Immature natural killer cell (primary cell): ENCODE measurements around the gene DUSP22. TPM values are rescaled to one million over a fixed set of nuclear protein-coding genes. Genes with fewer than 3 reads are reported as not detected.
A peak's percentile ranks its signal among the peaks of the same experiment; 100 is the strongest.
"Not testable (repeated sequence)": the region's sequence is repeated elsewhere in the genome, so short reads cannot be mapped to it uniquely, and the experiment has no call there.

Source experiments
- DNase-seq, 3 donors: peaks; one replicate each; pipeline ENCODE4 v3.0.0; 2022; ENCODE audit warnings: mixed read lengths in 1 of 3
- H3K27ac Mint-ChIP-seq, 6 donors: one replicate each; pipeline ENCODE4 v1.8.0; 2020; ENCODE audit warnings: mixed read lengths in 6 of 6, mild to moderate bottlenecking in 5 of 6, inconsistent platforms in 4 of 6, moderate library complexity in 3 of 6
- H3K27me3 Mint-ChIP-seq, 3 donors: one replicate each; pipeline ENCODE4 v1.8.0; 2020 to 2021; ENCODE audit warnings: low read depth in 3 of 3, mild to moderate bottlenecking in 3 of 3, mixed read lengths in 3 of 3, moderate library complexity in 3 of 3, inconsistent platforms in 1 of 3
- H3K36me3 Mint-ChIP-seq, 3 donors: one replicate each; pipeline ENCODE4 v1.8.0; 2020; ENCODE audit warnings: mixed read lengths in 3 of 3, inconsistent platforms in 2 of 3, mild to moderate bottlenecking in 2 of 3
- H3K4me1 Mint-ChIP-seq, 2 donors: one replicate each; pipeline ENCODE4 v1.8.0; 2020; ENCODE audit warnings: inconsistent platforms in 2 of 2, mild to moderate bottlenecking in 2 of 2, mixed read lengths in 2 of 2, moderate library complexity in 1 of 2
- H3K4me3 Mint-ChIP-seq, 5 donors: one replicate each; pipeline ENCODE4 v1.8.0; 2020; ENCODE audit warnings: mild to moderate bottlenecking in 5 of 5, mixed read lengths in 5 of 5, inconsistent platforms in 3 of 5, moderate library complexity in 3 of 5
- H3K9me3 Mint-ChIP-seq, 6 donors: one replicate each; pipeline ENCODE4 v1.8.0; 2020; ENCODE audit warnings: mild to moderate bottlenecking in 6 of 6, mixed read lengths in 6 of 6, inconsistent platforms in 4 of 6, moderate library complexity in 3 of 6
- polyA plus RNA-seq, 3 donors: library from polyadenylated mRNA; unstranded; fragments of 300-500 nt; fragmentation: Illumina TruSeq; gene quantifications; one replicate each; pipeline ENCODE4 v1.2.3, GENCODE V29; 2021

The DUSP22 gene
- polyA plus RNA-seq, 3 donors from 2014 or later: 55.0 to 80.1 (median 65.3) TPM

GRCh38 chr6:282867-283416 is 9.3 kb upstream of the DUSP22 start:
- Mint-ChIP-seq H3K27me3 (peaks cover under 1 to 3% (median 3%) of the 10 kb centered on the region in 3 donors), H3K27ac (peak overlapping the region in 1 of 6 donors; percentile 58), H3K4me1 (peaks cover 10 to 13% of the 10 kb centered on the region in 2 donors), H3K36me3 (peaks cover 10 to 30% (median 16%) of the 10 kb centered on the region in 3 donors), H3K9me3 (peaks cover 0 to 2% (median 0%) of the 10 kb centered on the region in 6 donors), H3K4me3 (no peak overlapping the region)
- no peak for DNase-seq

GRCh38 chr6:284486-284885 is 7.8 kb upstream of the DUSP22 start:
- Mint-ChIP-seq H3K27ac (no peak overlapping the region), H3K4me3 (no peak overlapping the region)

GRCh38 chr6:285030-285771 is 7.1 kb upstream of the DUSP22 start:
- Mint-ChIP-seq H3K9me3 (peaks cover 0 to 2% (median 0%) of the 10 kb centered on the region in 6 donors), H3K27ac (peak overlapping the region in 3 of 6 donors; percentile 11 to 23 (median 15)), H3K4me1 (peaks cover 10 to 16% of the 10 kb centered on the region in 2 donors), H3K36me3 (peaks cover 10 to 26% (median 16%) of the 10 kb centered on the region in 3 donors), H3K4me3 (peak overlapping the region in 1 of 5 donors; percentile 35), H3K27me3 (peaks cover 3 to 7% (median 4%) of the 10 kb centered on the region in 3 donors)
- no peak for DNase-seq

More at GRCh38 chr6:284486-284885, 7.8 kb upstream of the DUSP22 start:
- Mint-ChIP-seq H3K36me3 (peaks cover 10 to 26% (median 16%) of the 10 kb centered on the region in 3 donors), H3K9me3 (peaks cover 0 to 2% (median 0%) of the 10 kb centered on the region in 6 donors), H3K27me3 (peaks cover 3 to 4% (median 3%) of the 10 kb centered on the region in 3 donors), H3K4me1 (peaks cover 10 to 13% of the 10 kb centered on the region in 2 donors)
- DNase-seq: no peak

GRCh38 chr6:285902-286301 is 6.4 kb upstream of the DUSP22 start:
- peak overlapping the region in 2 of 6 donors; percentile 9 to 33 for H3K27ac Mint-ChIP-seq
- H3K4me1 Mint-ChIP-seq: peaks cover 14 to 23% of the 10 kb centered on the region in 2 donors
- H3K4me3 Mint-ChIP-seq, H3K27me3 Mint-ChIP-seq, H3K9me3 Mint-ChIP-seq, DNase-seq: not testable (repeated sequence)
- H3K36me3 Mint-ChIP-seq: peaks cover 10 to 23% (median 13%) of the 10 kb centered on the region in 3 donors

- H3K36me3 Mint-ChIP-seq: peaks cover 9 to 17% (median 10%) of the 10 kb centered on the region in 3 donors
- peak overlapping the region in 2 of 6 donors; percentile 21 to 26 for H3K27ac Mint-ChIP-seq
- peaks cover 21 to 30% of the 10 kb centered on the region in 2 donors for H3K4me1 Mint-ChIP-seq
- no peak overlapping the region for H3K4me3 Mint-ChIP-seq
- H3K27me3 Mint-ChIP-seq: peaks cover 6 to 12% (median 10%) of the 10 kb centered on the region in 3 donors
- peaks cover 0 to 2% (median 0%) of the 10 kb centered on the region in 6 donors for H3K9me3 Mint-ChIP-seq
- no peak for DNase-seq
Measured at GRCh38 chr6:286681-287488, 5.4 kb upstream of the DUSP22 start.

- peaks cover 9 to 12% (median 10%) of the 10 kb centered on the region in 3 donors for H3K36me3 Mint-ChIP-seq
- DNase-seq: no peak
- peaks cover 21 to 30% of the 10 kb centered on the region in 2 donors for H3K4me1 Mint-ChIP-seq
- peak overlapping the region in 1 of 6 donors; percentile 21 for H3K27ac Mint-ChIP-seq
- H3K4me3 Mint-ChIP-seq: no peak overlapping the region
- H3K9me3 Mint-ChIP-seq: peaks cover 0 to 2% (median 0%) of the 10 kb centered on the region in 6 donors
- H3K27me3 Mint-ChIP-seq: peaks cover 3 to 14% (median 14%) of the 10 kb centered on the region in 3 donors
Measured at GRCh38 chr6:287489-287860, 4.8 kb upstream of the DUSP22 start.

GRCh38 chr6:288866-289265 is 3.4 kb upstream of the DUSP22 start:
- no peak overlapping the region for H3K4me3 Mint-ChIP-seq
- H3K9me3 Mint-ChIP-seq: no peaks in the 10 kb centered on the region
- H3K27me3 Mint-ChIP-seq: peaks cover 10 to 25% (median 24%) of the 10 kb centered on the region in 3 donors
- peaks cover 30 to 33% of the 10 kb centered on the region in 2 donors for H3K4me1 Mint-ChIP-seq
- H3K27ac Mint-ChIP-seq: peak overlapping the region in 1 of 6 donors; percentile 6
- DNase-seq: no peak
- H3K36me3 Mint-ChIP-seq: peaks cover under 1 to 7% (median 2%) of the 10 kb centered on the region in 3 donors

GRCh38 chr6:290111-290922 is 2.0 kb upstream of the DUSP22 start:
- peaks cover 0 to 7% (median 0%) of the 10 kb centered on the region in 3 donors for H3K36me3 Mint-ChIP-seq
- no peak for DNase-seq
- H3K4me1 Mint-ChIP-seq: peaks cover 23 to 39% of the 10 kb centered on the region in 2 donors
- peaks cover 10 to 25% (median 24%) of the 10 kb centered on the region in 3 donors for H3K27me3 Mint-ChIP-seq
- H3K9me3 Mint-ChIP-seq: no peaks in the 10 kb centered on the region
- peak overlapping the region; percentile 36 to 96 (median 90) for H3K27ac Mint-ChIP-seq
- peak overlapping the region; percentile 40 to 73 (median 44) for H3K4me3 Mint-ChIP-seq

GRCh38 chr6:291204-291696 is 1.0 kb upstream of the DUSP22 start:
- peak overlapping the region; percentile 89 to 97 (median 94) for H3K27ac Mint-ChIP-seq
- peak overlapping the region; percentile 81 to 89 (median 86) for H3K4me3 Mint-ChIP-seq
- no peak for DNase-seq
- peaks cover 17 to 42% of the 10 kb centered on the region in 2 donors for H3K4me1 Mint-ChIP-seq
- peaks cover 0 to 7% (median 0%) of the 10 kb centered on the region in 3 donors for H3K36me3 Mint-ChIP-seq
- no peaks in the 10 kb centered on the region for H3K9me3 Mint-ChIP-seq
- H3K27me3 Mint-ChIP-seq: peaks cover 10 to 25% (median 24%) of the 10 kb centered on the region in 3 donors

- DNase-seq: peak; percentile 86 to 90 (median 90)
- H3K27ac Mint-ChIP-seq: peak overlapping the region; percentile 92 to 95 (median 94)
- peaks cover 10 to 25% (median 24%) of the 10 kb centered on the region in 3 donors for H3K27me3 Mint-ChIP-seq
- peak overlapping the region; percentile 85 to 94 (median 88) for H3K4me3 Mint-ChIP-seq
- H3K4me1 Mint-ChIP-seq: peaks cover 17 to 56% of the 10 kb centered on the region in 2 donors
- peaks cover 0 to 2% (median 0%) of the 10 kb centered on the region in 3 donors for H3K36me3 Mint-ChIP-seq
- H3K9me3 Mint-ChIP-seq: no peaks in the 10 kb centered on the region
Measured at GRCh38 chr6:292506-293192, 362 bp downstream of the DUSP22 start.

GRCh38 chr6:293193-294174 is 1.2 kb downstream of the DUSP22 start:
- DNase-seq: peak; percentile 82 to 86 (median 85)
- Mint-ChIP-seq H3K36me3 (no peaks in the 10 kb centered on the region), H3K27me3 (peaks cover 10 to 24% (median 21%) of the 10 kb centered on the region in 3 donors), H3K27ac (peak overlapping the region; percentile 92 to 95 (median 94)), H3K4me3 (peak overlapping the region; percentile 85 to 94 (median 88)), H3K9me3 (no peaks in the 10 kb centered on the region), H3K4me1 (peaks cover 17 to 61% of the 10 kb centered on the region in 2 donors)
